ENCODE measurements around the gene ZBTB21. TPM values are rescaled to one million over a fixed set of nuclear protein-coding genes. Genes with fewer than 3 reads are reported as not detected.
A peak's percentile ranks its signal among the peaks of the same experiment; 100 is the strongest.

The ZBTB21 gene
- total and polyA plus RNA-seq, 9 of the 15 experiments (the other 6 are each of a cell fraction or from before 2014, with no cell fraction given), result 2.2 to 15.2 (median 8.7) TPM

DNA sequence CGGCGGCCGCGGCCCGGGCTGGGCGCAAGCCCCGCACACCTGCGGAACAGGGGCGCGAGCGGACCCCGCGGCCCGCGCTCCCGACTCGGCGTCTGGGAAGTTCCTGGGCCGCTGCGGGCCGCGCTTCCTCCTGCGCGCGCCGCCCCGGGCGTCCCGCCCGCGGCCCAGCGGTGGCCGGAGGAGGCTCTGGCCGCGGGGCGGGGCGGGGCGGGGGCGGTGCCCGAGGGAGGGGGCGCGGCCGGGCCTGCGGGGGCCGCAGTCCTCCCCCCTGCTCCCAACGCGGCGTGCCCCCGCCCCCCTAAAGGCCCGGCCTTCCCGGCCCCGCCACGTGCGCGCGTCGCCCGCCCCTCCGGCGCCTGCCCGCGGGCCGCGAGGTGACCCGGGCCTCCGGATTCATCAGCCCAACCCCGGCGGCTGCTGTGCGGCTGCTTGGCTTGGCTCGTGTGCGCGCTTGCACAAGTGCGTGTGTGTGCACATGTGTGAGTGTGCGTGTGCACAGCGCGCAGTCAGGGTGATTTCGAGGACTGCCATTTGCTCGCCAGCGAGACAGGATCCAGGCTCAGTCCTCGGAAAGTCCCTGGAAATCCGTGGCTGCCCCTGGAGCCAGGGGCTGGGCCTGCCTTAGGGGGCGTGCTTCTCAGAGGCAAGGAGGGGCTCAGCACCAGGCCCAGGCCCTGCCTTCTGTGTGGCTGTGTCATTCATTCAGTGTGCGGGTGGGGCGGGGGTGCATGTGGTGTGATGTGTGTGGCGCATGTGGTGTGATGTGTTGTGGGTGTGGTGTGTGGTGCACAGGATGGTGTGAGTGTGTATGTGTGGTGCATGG, 56.1 kb downstream of the ZBTB21 start, which contains the start of gene C2CD2 (continued):
- TF ChIP-seq, protein P1, sequence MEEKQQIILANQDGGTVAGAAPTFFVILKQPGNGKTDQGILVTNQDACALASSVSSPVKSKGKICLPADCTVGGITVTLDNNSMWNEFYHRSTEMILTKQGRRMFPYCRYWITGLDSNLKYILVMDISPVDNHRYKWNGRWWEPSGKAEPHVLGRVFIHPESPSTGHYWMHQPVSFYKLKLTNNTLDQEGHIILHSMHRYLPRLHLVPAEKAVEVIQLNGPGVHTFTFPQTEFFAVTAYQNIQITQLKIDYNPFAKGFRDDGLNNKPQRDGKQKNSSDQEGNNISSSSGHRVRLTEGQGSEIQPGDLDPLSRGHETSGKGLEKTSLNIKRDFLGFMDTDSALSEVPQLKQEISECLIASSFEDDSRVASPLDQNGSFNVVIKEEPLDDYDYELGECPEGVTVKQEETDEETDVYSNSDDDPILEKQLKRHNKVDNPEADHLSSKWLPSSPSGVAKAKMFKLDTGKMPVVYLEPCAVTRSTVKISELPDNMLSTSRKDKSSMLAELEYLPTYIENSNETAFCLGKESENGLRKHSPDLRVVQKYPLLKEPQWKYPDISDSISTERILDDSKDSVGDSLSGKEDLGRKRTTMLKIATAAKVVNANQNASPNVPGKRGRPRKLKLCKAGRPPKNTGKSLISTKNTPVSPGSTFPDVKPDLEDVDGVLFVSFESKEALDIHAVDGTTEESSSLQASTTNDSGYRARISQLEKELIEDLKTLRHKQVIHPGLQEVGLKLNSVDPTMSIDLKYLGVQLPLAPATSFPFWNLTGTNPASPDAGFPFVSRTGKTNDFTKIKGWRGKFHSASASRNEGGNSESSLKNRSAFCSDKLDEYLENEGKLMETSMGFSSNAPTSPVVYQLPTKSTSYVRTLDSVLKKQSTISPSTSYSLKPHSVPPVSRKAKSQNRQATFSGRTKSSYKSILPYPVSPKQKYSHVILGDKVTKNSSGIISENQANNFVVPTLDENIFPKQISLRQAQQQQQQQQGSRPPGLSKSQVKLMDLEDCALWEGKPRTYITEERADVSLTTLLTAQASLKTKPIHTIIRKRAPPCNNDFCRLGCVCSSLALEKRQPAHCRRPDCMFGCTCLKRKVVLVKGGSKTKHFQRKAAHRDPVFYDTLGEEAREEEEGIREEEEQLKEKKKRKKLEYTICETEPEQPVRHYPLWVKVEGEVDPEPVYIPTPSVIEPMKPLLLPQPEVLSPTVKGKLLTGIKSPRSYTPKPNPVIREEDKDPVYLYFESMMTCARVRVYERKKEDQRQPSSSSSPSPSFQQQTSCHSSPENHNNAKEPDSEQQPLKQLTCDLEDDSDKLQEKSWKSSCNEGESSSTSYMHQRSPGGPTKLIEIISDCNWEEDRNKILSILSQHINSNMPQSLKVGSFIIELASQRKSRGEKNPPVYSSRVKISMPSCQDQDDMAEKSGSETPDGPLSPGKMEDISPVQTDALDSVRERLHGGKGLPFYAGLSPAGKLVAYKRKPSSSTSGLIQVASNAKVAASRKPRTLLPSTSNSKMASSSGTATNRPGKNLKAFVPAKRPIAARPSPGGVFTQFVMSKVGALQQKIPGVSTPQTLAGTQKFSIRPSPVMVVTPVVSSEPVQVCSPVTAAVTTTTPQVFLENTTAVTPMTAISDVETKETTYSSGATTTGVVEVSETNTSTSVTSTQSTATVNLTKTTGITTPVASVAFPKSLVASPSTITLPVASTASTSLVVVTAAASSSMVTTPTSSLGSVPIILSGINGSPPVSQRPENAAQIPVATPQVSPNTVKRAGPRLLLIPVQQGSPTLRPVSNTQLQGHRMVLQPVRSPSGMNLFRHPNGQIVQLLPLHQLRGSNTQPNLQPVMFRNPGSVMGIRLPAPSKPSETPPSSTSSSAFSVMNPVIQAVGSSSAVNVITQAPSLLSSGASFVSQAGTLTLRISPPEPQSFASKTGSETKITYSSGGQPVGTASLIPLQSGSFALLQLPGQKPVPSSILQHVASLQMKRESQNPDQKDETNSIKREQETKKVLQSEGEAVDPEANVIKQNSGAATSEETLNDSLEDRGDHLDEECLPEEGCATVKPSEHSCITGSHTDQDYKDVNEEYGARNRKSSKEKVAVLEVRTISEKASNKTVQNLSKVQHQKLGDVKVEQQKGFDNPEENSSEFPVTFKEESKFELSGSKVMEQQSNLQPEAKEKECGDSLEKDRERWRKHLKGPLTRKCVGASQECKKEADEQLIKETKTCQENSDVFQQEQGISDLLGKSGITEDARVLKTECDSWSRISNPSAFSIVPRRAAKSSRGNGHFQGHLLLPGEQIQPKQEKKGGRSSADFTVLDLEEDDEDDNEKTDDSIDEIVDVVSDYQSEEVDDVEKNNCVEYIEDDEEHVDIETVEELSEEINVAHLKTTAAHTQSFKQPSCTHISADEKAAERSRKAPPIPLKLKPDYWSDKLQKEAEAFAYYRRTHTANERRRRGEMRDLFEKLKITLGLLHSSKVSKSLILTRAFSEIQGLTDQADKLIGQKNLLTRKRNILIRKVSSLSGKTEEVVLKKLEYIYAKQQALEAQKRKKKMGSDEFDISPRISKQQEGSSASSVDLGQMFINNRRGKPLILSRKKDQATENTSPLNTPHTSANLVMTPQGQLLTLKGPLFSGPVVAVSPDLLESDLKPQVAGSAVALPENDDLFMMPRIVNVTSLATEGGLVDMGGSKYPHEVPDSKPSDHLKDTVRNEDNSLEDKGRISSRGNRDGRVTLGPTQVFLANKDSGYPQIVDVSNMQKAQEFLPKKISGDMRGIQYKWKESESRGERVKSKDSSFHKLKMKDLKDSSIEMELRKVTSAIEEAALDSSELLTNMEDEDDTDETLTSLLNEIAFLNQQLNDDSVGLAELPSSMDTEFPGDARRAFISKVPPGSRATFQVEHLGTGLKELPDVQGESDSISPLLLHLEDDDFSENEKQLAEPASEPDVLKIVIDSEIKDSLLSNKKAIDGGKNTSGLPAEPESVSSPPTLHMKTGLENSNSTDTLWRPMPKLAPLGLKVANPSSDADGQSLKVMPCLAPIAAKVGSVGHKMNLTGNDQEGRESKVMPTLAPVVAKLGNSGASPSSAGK (IDR thresholded peaks at IDR 0.05), result peak; percentile 90
- no peak for TF ChIP-seq SMARCC2 (IDR thresholded peaks at IDR 0.05; ENCODE audit: low read depth)
- TF ChIP-seq CREM (IDR thresholded peaks at IDR 0.05; ENCODE audit: low read depth), result peak; percentile 21; the same call in 1 of the 2 replicates
- no peak for TF ChIP-seq IRF2 (CRISPR knock-in tag; IDR thresholded peaks at IDR 0.05)
- TF ChIP-seq, protein P2, sequence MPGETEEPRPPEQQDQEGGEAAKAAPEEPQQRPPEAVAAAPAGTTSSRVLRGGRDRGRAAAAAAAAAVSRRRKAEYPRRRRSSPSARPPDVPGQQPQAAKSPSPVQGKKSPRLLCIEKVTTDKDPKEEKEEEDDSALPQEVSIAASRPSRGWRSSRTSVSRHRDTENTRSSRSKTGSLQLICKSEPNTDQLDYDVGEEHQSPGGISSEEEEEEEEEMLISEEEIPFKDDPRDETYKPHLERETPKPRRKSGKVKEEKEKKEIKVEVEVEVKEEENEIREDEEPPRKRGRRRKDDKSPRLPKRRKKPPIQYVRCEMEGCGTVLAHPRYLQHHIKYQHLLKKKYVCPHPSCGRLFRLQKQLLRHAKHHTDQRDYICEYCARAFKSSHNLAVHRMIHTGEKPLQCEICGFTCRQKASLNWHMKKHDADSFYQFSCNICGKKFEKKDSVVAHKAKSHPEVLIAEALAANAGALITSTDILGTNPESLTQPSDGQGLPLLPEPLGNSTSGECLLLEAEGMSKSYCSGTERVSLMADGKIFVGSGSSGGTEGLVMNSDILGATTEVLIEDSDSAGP (CRISPR knock-in tag; IDR thresholded peaks at IDR 0.05), result no peak
- TF ChIP-seq ZNF830 (CRISPR knock-in tag; IDR thresholded peaks at IDR 0.05), result 0 out of 2 replicates have a peak, but pooled peaks have one; percentile 34
- TF ChIP-seq, protein P3, sequence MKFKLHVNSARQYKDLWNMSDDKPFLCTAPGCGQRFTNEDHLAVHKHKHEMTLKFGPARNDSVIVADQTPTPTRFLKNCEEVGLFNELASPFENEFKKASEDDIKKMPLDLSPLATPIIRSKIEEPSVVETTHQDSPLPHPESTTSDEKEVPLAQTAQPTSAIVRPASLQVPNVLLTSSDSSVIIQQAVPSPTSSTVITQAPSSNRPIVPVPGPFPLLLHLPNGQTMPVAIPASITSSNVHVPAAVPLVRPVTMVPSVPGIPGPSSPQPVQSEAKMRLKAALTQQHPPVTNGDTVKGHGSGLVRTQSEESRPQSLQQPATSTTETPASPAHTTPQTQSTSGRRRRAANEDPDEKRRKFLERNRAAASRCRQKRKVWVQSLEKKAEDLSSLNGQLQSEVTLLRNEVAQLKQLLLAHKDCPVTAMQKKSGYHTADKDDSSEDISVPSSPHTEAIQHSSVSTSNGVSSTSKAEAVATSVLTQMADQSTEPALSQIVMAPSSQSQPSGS (CRISPR knock-in tag; IDR thresholded peaks at IDR 0.05), result no peak; the same call in 1 of the 2 replicates
- TF ChIP-seq, protein P4, sequence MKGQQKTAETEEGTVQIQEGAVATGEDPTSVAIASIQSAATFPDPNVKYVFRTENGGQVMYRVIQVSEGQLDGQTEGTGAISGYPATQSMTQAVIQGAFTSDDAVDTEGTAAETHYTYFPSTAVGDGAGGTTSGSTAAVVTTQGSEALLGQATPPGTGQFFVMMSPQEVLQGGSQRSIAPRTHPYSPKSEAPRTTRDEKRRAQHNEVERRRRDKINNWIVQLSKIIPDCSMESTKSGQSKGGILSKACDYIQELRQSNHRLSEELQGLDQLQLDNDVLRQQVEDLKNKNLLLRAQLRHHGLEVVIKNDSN (CRISPR knock-in tag; IDR thresholded peaks at IDR 0.05), result peak; percentile 49; the same call in 1 of the 2 replicates
- TF ChIP-seq RBM14 (IDR thresholded peaks at IDR 0.05; ENCODE audit: borderline replicate concordance, insufficient read depth, low read depth, low read length), result 0 out of 2 replicates have a peak, but pooled peaks have one; percentile 30
- TF ChIP-seq ZNF165 (CRISPR knock-in tag; IDR thresholded peaks at IDR 0.05; ENCODE audit: borderline replicate concordance), result no peak

Measured in K562 (cell line).